ENCODE data around the gene NGB. TPM values are rescaled to one million over a fixed set of nuclear protein-coding genes. Genes with fewer than 3 reads are reported as not detected.

Gene NGB
- total RNA-seq, 1 experiment from 2014 or later: not detected

- Histone ChIP-seq H3K4me2 (ENCODE audit: low read length) (no peak overlapping the region), H3K9me3 (ENCODE audit: low read length) (no peaks in the 10 kb centered on the region), H3K4me1 (ENCODE audit: insufficient read depth, low read length) (no peaks in the 10 kb centered on the region), H3K79me2 (ENCODE audit: low read length) (no peaks in the 10 kb centered on the region), H3F3A (ENCODE audit: low read length, unreplicated experiment) (no peaks in the 10 kb centered on the region), H2AFZ (ENCODE audit: low read length) (no peak overlapping the region), H3K27me3 (ENCODE audit: low read length) (no peaks in the 10 kb centered on the region; the same call in 1 of the 2 replicates), H3K4me3 (ENCODE audit: low read length) (no peak overlapping the region), H3K9me2 (replicated peaks; ENCODE audit: low read length) (no peaks in the 10 kb centered on the region), H3K9ac (ENCODE audit: low read length) (no peak overlapping the region), H4K20me1 (ENCODE audit: low read length) (no peaks in the 10 kb centered on the region), H3K27ac (ENCODE audit: low read length) (no peak overlapping the region), H3K36me3 (ENCODE audit: low read depth, low read length) (no peaks in the 10 kb centered on the region)
- CTCF ChIA-PET: no interaction called here
- TF ChIP-seq EZH2 (IDR thresholded peaks at IDR 0.05; ENCODE audit: low read length, unreplicated experiment): no peak
- TF ChIP-seq EZH2phosphoT487 (IDR thresholded peaks at IDR 0.05; ENCODE audit: borderline replicate concordance, low read length): no peak
- no peak for TF ChIP-seq CTCF (conservative IDR thresholded peaks at IDR 0.05; ENCODE audit: low read depth, low read length)
- DNase-seq: no peak
- no peak for ATAC-seq
- BruUV-seq (replicated peaks): no TSS peak
- POLR2A ChIA-PET (ENCODE audit: unreplicated experiment): no interaction called here
- intact Hi-C loops (cut with micrococcal nuclease): no loop called here
Observed at GRCh38 chr14:77260199-77260598, 10.8 kb downstream of the NGB start.

GRCh38 chr14:77259025-77259715 lies 11.8 kb downstream of the NGB start:
- no peaks in the 10 kb centered on the region for H3K4me1 ChIP-seq (ENCODE audit: insufficient read depth, low read length)
- no peak for ATAC-seq
- H3K27ac ChIP-seq (ENCODE audit: low read length): no peak overlapping the region
- no peaks in the 10 kb centered on the region for H3K36me3 ChIP-seq (ENCODE audit: low read depth, low read length)
- H3K9me3 ChIP-seq (ENCODE audit: low read length): no peaks in the 10 kb centered on the region
- H3K27me3 ChIP-seq (ENCODE audit: low read length): no peaks in the 10 kb centered on the region; the same call in 1 of the 2 replicates
- H2AFZ ChIP-seq (ENCODE audit: low read length): no peak overlapping the region
- H3K9ac ChIP-seq (ENCODE audit: low read length): no peak overlapping the region
- BruUV-seq (replicated peaks): no TSS peak
- ChIA-PET CTCF (no interaction called here), POLR2A (ENCODE audit: unreplicated experiment) (no interaction called here)
- intact Hi-C loops (cut with micrococcal nuclease): no loop called here
- no peaks in the 10 kb centered on the region for H4K20me1 ChIP-seq (ENCODE audit: low read length)
- DNase-seq: no peak
- TF ChIP-seq CTCF (conservative IDR thresholded peaks at IDR 0.05; ENCODE audit: low read depth, low read length): no peak
- no peak for TF ChIP-seq EZH2 (IDR thresholded peaks at IDR 0.05; ENCODE audit: low read length, unreplicated experiment)
- TF ChIP-seq EZH2phosphoT487 (IDR thresholded peaks at IDR 0.05; ENCODE audit: borderline replicate concordance, low read length): no peak
- no peaks in the 10 kb centered on the region for H3F3A ChIP-seq (ENCODE audit: low read length, unreplicated experiment)
- H3K9me2 ChIP-seq (replicated peaks; ENCODE audit: low read length): no peaks in the 10 kb centered on the region
- no peak overlapping the region for H3K4me3 ChIP-seq (ENCODE audit: low read length)
- no peak overlapping the region for H3K4me2 ChIP-seq (ENCODE audit: low read length)
- no peaks in the 10 kb centered on the region for H3K79me2 ChIP-seq (ENCODE audit: low read length)

GRCh38 chr14:77258566-77258965 lies 12.4 kb downstream of the NGB start:
- Histone ChIP-seq H3K4me3 (ENCODE audit: low read length) (no peak overlapping the region), H3K27me3 (ENCODE audit: low read length) (no peaks in the 10 kb centered on the region; the same call in 1 of the 2 replicates), H3K9me3 (ENCODE audit: low read length) (no peaks in the 10 kb centered on the region), H2AFZ (ENCODE audit: low read length) (no peak overlapping the region), H3K9ac (ENCODE audit: low read length) (no peak overlapping the region), H3F3A (ENCODE audit: low read length, unreplicated experiment) (no peaks in the 10 kb centered on the region), H3K4me2 (ENCODE audit: low read length) (no peak overlapping the region), H3K79me2 (ENCODE audit: low read length) (no peaks in the 10 kb centered on the region), H3K4me1 (ENCODE audit: insufficient read depth, low read length) (no peaks in the 10 kb centered on the region), H4K20me1 (ENCODE audit: low read length) (no peaks in the 10 kb centered on the region), H3K36me3 (ENCODE audit: low read depth, low read length) (no peaks in the 10 kb centered on the region), H3K27ac (ENCODE audit: low read length) (no peak overlapping the region), H3K9me2 (replicated peaks; ENCODE audit: low read length) (no peaks in the 10 kb centered on the region)
- ATAC-seq: no peak
- POLR2A ChIA-PET (ENCODE audit: unreplicated experiment): no interaction called here
- CTCF ChIA-PET: no interaction called here
- intact Hi-C loops (cut with micrococcal nuclease): no loop called here
- no peak for DNase-seq
- TF ChIP-seq EZH2 (IDR thresholded peaks at IDR 0.05; ENCODE audit: low read length, unreplicated experiment): no peak
- TF ChIP-seq EZH2phosphoT487 (IDR thresholded peaks at IDR 0.05; ENCODE audit: borderline replicate concordance, low read length): no peak
- no peak for TF ChIP-seq CTCF (conservative IDR thresholded peaks at IDR 0.05; ENCODE audit: low read depth, low read length)
- no TSS peak for BruUV-seq (replicated peaks)
